Motor neuron (in vitro differentiated cells): Measurements from ENCODE around the gene CHD3. TPM values are rescaled to one million over a fixed set of nuclear protein-coding genes. Genes with fewer than 3 reads are reported as not detected.

Experiments used
- ATAC-seq, 8 experiments: fragments of 200-7000 bp; cut with Tn5 transposase; replicated peaks in 6 of 8; 2 replicates each; pipeline ENCODE4 v1.8.0; 2021; ENCODE audit warnings: mild to moderate bottlenecking in 8 of 8, moderate library complexity in 8 of 8
- H3K27ac ChIP-seq, 2 donors: fragments of 250-450 bp; sonication (Bioruptor Pico); 2 replicates each; pipeline ENCODE4 v1.9.0; 2021; ENCODE audit warnings: antibody characterized with exemption in 2 of 2, mild to moderate bottlenecking in 2 of 2, moderate library complexity in 1 of 2
- H3K4me1 ChIP-seq, 2 donors: fragments of 250-450 bp; sonication (Bioruptor Pico); replicated peaks in 1 of 2; 2 replicates each; pipeline ENCODE4 v1.6.1; 2021; ENCODE audit warnings: antibody characterized with exemption in 2 of 2, mild to moderate bottlenecking in 2 of 2, moderate library complexity in 1 of 2
- H3K4me3 ChIP-seq, 5 donors: fragments of 250-450 bp; sonication (Bioruptor Pico); 2 replicates each; pipeline ENCODE4 v1.9.0; 2021; ENCODE audit warnings: antibody characterized with exemption in 5 of 5, mild to moderate bottlenecking in 5 of 5, moderate library complexity in 4 of 5
- WGBS, 10 experiments: fragments of 450-650 bp; shearing (Covaris generic); methylation state at CpG; one replicate each; pipeline ENCODE4 v1.0.0; 2022; 5-methylcytosine and 5-hydroxymethylcytosine counted together
- in situ Hi-C, 9 experiments: fragments of 400-800 bp; cut with MboI; loops; one replicate each; pipeline ENCODE4 v1.15.0; 2021; ENCODE audit warnings: low sequenced_read_pairs in 9 of 9, low pct_unique_long_range_greater_than_20kb in 2 of 9; ENCODE audit not compliant: unreplicated experiment in 9 of 9
- total RNA-seq, 8 experiments: library from RNA; unstranded; fragments of 300-600 nt; gene quantifications; 2 replicates each; pipeline versions ENCODE4 v1.2.3 to v1.2.4, GENCODE V29; 2022

The CHD3 gene
- total RNA-seq, 8 experiments from 2014 or later = 56.2 to 294 (median 78.2) TPM

DNA sequence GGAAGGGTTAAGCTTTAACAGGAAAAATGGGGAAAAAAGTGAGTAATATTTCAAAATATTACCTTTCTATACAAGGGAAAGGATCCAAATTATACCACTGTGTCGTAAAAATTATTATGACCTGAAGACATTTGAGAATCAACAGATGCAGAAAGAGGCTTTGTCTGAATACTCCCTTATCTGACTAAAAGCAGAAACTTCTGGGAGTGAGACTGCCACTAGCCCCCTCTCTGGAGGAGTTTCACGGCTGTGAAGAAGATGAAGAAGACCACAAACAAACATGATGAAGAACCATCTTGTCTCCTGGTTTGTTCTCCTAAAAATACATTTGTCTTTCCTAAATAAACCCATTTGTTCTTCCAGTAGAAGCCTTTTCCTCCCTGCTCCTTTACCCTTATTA is 72.8 kb downstream of the CHD3 start:
- no peak overlapping the region for H3K4me3 ChIP-seq
- no peak for ATAC-seq
- WGBS, 10 experiments = 6 to 100% (median 45%) methylated on average over 1 to 2 of the region's 2 CpGs
- no peak overlapping the region for H3K27ac ChIP-seq
- no peaks in the 10 kb centered on the region for H3K4me1 ChIP-seq
- in situ Hi-C loops = no loop called here

Other genes starting within 250 kb of the CHD3 start
- gene ATP1B2, start 237.9 kb upstream of the CHD3 start, total RNA-seq = 10 to 100 TPM in 3 of 8 experiments, 1 to 10 TPM in 4, under 1 TPM in 1; 0.31 to 43.9 (median 8.4) TPM
- 100 to 1,000 TPM in 2 of 8 experiments, 10 to 100 TPM in 6; 11.6 to 136 (median 25.7) TPM for gene TP53, start 201.3 kb upstream of the CHD3 start, total RNA-seq
- 10 to 100 TPM in 7 of 8 experiments, 1 to 10 TPM in 1; 6.9 to 20.1 (median 13.2) TPM for gene WRAP53, start 200.3 kb upstream of the CHD3 start, total RNA-seq
- 100 to 1,000 TPM in 1 of 8 experiments, 10 to 100 TPM in 4, 1 to 10 TPM in 3; 1.2 to 490 (median 20.6) TPM for gene EFNB3, start 183.6 kb upstream of the CHD3 start, total RNA-seq
- 1 to 10 TPM in 2 of 8 experiments, under 1 TPM in 6; 0.25 to 4.4 (median 0.65) TPM for gene DNAH2, start 171.0 kb upstream of the CHD3 start, total RNA-seq
- gene KDM6B, start 54.6 kb upstream of the CHD3 start, total RNA-seq = 10 to 100 TPM in 5 of 8 experiments, 1 to 10 TPM in 3; 3.2 to 32.8 (median 12.5) TPM
- gene TMEM88, start 33.7 kb upstream of the CHD3 start, total RNA-seq = 10 to 100 TPM in 1 of 8 experiments, 1 to 10 TPM in 6, under 1 TPM in 1; 0.51 to 18.5 (median 4.1) TPM
- gene NAA38, start 31.2 kb upstream of the CHD3 start, total RNA-seq = 100 to 1,000 TPM; 105 to 221 (median 145) TPM
- gene CYB5D1, start 30.8 kb upstream of the CHD3 start, total RNA-seq = 10 to 100 TPM; 12.2 to 28.0 (median 16.9) TPM
- 1 to 10 TPM; 2.6 to 5.2 (median 4.2) TPM for gene RNF227, start 27.5 kb downstream of the CHD3 start, total RNA-seq
- 10 to 100 TPM in 1 of 8 experiments, 1 to 10 TPM in 5, under 1 TPM in 2; 0.25 to 17.2 (median 1.9) TPM for gene KCNAB3, start 41.1 kb downstream of the CHD3 start, total RNA-seq
- 10 to 100 TPM; 60.1 to 94.1 (median 71.4) TPM for gene TRAPPC1, start 43.2 kb downstream of the CHD3 start, total RNA-seq
- gene CNTROB, start 43.4 kb downstream of the CHD3 start, total RNA-seq = 10 to 100 TPM; 19.3 to 40.7 (median 31.7) TPM
- under 1 TPM in 1 of 8 experiments, not detected in 7; 1.00 TPM for gene GUCY2D, start 113.8 kb downstream of the CHD3 start, total RNA-seq
- under 1 TPM in 4 of 8 experiments, not detected in 4; 0.04 to 0.15 (median 0.14) TPM for gene ALOX15B, start 150.3 kb downstream of the CHD3 start, total RNA-seq
- gene ALOX12B, start 198.9 kb downstream of the CHD3 start, total RNA-seq = under 1 TPM in 2 of 8 experiments, not detected in 6; 0.13 to 0.16 TPM
- under 1 TPM in 7 of 8 experiments, not detected in 1; 0.15 to 0.95 (median 0.36) TPM for gene ALOXE3, start 229.7 kb downstream of the CHD3 start, total RNA-seq
- 1 to 10 TPM in 5 of 8 experiments, under 1 TPM in 2, not detected in 1; 0.31 to 4.0 (median 1.4) TPM for gene HES7, start 235.3 kb downstream of the CHD3 start, total RNA-seq